ENCODE measurements around the gene NFYC.

The NFYC gene

GRCh38 chr1:40783001-40783905, 91.7 kb downstream of the NFYC start, which contains the start of gene KCNQ4:
KCNQ4 (plus strand) TSS chr1:40783787; CDS start chr1:40784094, 307 bp downstream.
- DNase-seq (ENCODE audit: low read depth), result no peak

GRCh38 chr1:40784141-40784770, 92.8 kb downstream of the NFYC start:
- no peak for DNase-seq (ENCODE audit: low read depth)

GRCh38 chr1:40784771-40785151, 93.3 kb downstream of the NFYC start:
- no peak for DNase-seq (ENCODE audit: low read depth)

GRCh38 chr1:40785446-40785845, 93.9 kb downstream of the NFYC start:
- no peak for DNase-seq (ENCODE audit: low read depth)

- DNase-seq (ENCODE audit: low read depth), result no peak
These were observed 94.9 kb downstream of the NFYC start for GRCh38 chr1:40786171-40786994.

GRCh38 chr1:40786995-40787705, 95.6 kb downstream of the NFYC start:
- DNase-seq (ENCODE audit: low read depth), result no peak

GRCh38 chr1:40787737-40788560, 96.4 kb downstream of the NFYC start:
- no peak for DNase-seq (ENCODE audit: low read depth)

GRCh38 chr1:40788561-40789341, 97.2 kb downstream of the NFYC start:
- no peak for DNase-seq (ENCODE audit: low read depth)

GRCh38 chr1:40789342-40789598, 97.8 kb downstream of the NFYC start:
- DNase-seq (ENCODE audit: low read depth), result no peak

GRCh38 chr1:40789661-40790430, 98.3 kb downstream of the NFYC start:
- DNase-seq (ENCODE audit: low read depth), result no peak

GRCh38 chr1:40792036-40792435, 100.5 kb downstream of the NFYC start:
- DNase-seq (ENCODE audit: low read depth), result no peak

- no peak for DNase-seq (ENCODE audit: low read depth)
These were observed 102.1 kb downstream of the NFYC start for GRCh38 chr1:40793617-40794016.

- DNase-seq (ENCODE audit: low read depth), result no peak
These were observed 102.5 kb downstream of the NFYC start for GRCh38 chr1:40794048-40794447.

GRCh38 chr1:40794974-40795715, 103.6 kb downstream of the NFYC start:
- DNase-seq (ENCODE audit: low read depth), result no peak

- DNase-seq (ENCODE audit: low read depth), result no peak
These were observed 104.5 kb downstream of the NFYC start for GRCh38 chr1:40795811-40796586.

- no peak for DNase-seq (ENCODE audit: low read depth)
These were observed 105.6 kb downstream of the NFYC start for GRCh38 chr1:40796939-40797667.

- DNase-seq (ENCODE audit: low read depth), result no peak
These were observed 106.1 kb downstream of the NFYC start for GRCh38 chr1:40797668-40798010.

Data from stimulated activated CD8-positive, alpha-beta memory T cell treated with anti-CD3 and anti-CD28 coated beads, Interleukin-12 subunit alpha, Interleukin-12 subunit beta, amount 100 ng/mL, for 4 hours (primary cell).